Liver (tissue), 2 donors: ENCODE results near the gene SPATA2L.

Source experiments
- FOXA1 ChIP-seq: IDR thresholded peaks from 2 replicates; pipeline ENCODE4 v1.6.1; 2016; ENCODE audit warnings: antibody characterized with exemption
- RAD21 ChIP-seq, 2 donors: IDR thresholded peaks; 2 replicates each; pipeline ENCODE4 v1.6.1; 2016; ENCODE audit warnings: antibody characterized with exemption in 2 of 2, mild to moderate bottlenecking in 2 of 2
- SP1 ChIP-seq: IDR thresholded peaks from 2 replicates; pipeline ENCODE4 v1.6.1; 2018; ENCODE audit warnings: antibody characterized with exemption, mild to moderate bottlenecking
- ZBTB33 ChIP-seq: IDR thresholded peaks from 2 replicates; pipeline ENCODE4 v1.6.1; 2016; ENCODE audit warnings: antibody characterized with exemption
- donor health status: healthy.

DNA sequence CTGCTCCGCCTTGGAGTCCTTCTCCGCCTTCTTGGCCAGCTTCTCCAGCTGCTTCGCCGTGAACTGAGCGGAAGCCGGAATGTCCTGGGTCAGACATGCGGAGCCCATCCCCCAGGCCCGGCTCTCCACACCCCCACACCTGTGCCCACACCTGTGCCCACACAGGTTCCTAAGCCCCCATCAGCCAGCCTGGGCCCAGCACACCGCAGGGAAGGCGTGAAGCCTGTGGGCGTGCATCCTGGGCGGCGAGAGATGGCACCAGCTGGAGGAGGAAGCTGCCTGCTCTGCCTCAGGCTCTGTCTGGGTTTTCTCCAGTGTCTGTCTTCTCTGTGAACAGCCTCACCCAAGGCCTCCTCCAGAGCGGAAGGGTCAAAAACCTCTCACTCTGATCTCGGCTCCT lies 49.9 kb downstream of the SPATA2L start:
- TF ChIP-seq RAD21 (IDR thresholded peaks at IDR 0.05) (no peak), FOXA1 (no peak), SP1 (no peak), ZBTB33 (no peak)
